KMS-11 (cell line): ENCODE results near the gene SEZ6.

Experiments used
- H2AFZ ChIP-seq: fragments of 200-600 bp; sonication (generic); 2 replicates; pipeline ENCODE4 v1.6.1; 2016; ENCODE audit warnings: antibody characterized with exemption, mixed run types, low read depth
- H3K27ac ChIP-seq: fragments of 200-600 bp; sonication (generic); 2 replicates; pipeline ENCODE4 v1.6.1; 2016; ENCODE audit warnings: mild to moderate bottlenecking, mixed run types
- H3K27me3 ChIP-seq: fragments of 200-600 bp; sonication (generic); 2 replicates; pipeline ENCODE4 v1.6.1; 2017; ENCODE audit warnings: mild to moderate bottlenecking, low read depth, mixed run types, moderate library complexity; ENCODE audit not compliant: insufficient read depth
- H3K36me3 ChIP-seq: fragments of 200-600 bp; sonication (generic); 2 replicates; pipeline ENCODE4 v1.6.1; 2017; ENCODE audit warnings: mild to moderate bottlenecking, mixed run types; ENCODE audit not compliant: insufficient read depth
- H3K4me1 ChIP-seq: fragments of 200-600 bp; sonication (generic); 2 replicates; pipeline ENCODE4 v1.6.1; 2016; ENCODE audit warnings: mild to moderate bottlenecking, low read depth, mixed run types; ENCODE audit not compliant: poor library complexity, severe bottlenecking
- H3K4me2 ChIP-seq: fragments of 200-600 bp; sonication (generic); 2 replicates; pipeline ENCODE4 v1.7.0; 2016; ENCODE audit warnings: mild to moderate bottlenecking, mixed run types
- H3K4me3 ChIP-seq: fragments of 200-600 bp; sonication (generic); IDR thresholded peaks from 2 replicates; pipeline ENCODE4 v1.6.1; 2017; ENCODE audit warnings: low read depth, low read length, mixed read lengths; ENCODE audit not compliant: insufficient read depth
- H3K79me2 ChIP-seq: fragments of 200-600 bp; sonication (generic); 2 replicates; pipeline ENCODE4 v1.6.1; 2016; ENCODE audit warnings: low read depth, mixed run types; ENCODE audit not compliant: insufficient read depth
- H3K9ac ChIP-seq: fragments of 200-600 bp; sonication (generic); 2 replicates; pipeline ENCODE4 v1.6.1; 2016; ENCODE audit warnings: mild to moderate bottlenecking, mixed run types
- H4K20me1 ChIP-seq: fragments of 200-600 bp; sonication (generic); 2 replicates; pipeline ENCODE4 v1.6.1; 2016; ENCODE audit warnings: mild to moderate bottlenecking, mixed run types; ENCODE audit not compliant: insufficient read depth
- CTCF ChIP-seq: fragments of 200-600 bp; sonication (generic); conservative IDR thresholded peaks from 2 replicates; pipeline ENCODE4 v1.6.1; 2017; ENCODE audit warnings: low read depth, mild to moderate bottlenecking, antibody characterized with exemption, low read length, moderate library complexity, mixed read lengths

Gene SEZ6

GRCh38 chr17:29010586-29010985 lies 4.8 kb upstream of the SEZ6 start:
- H3K79me2 ChIP-seq = no peaks in the 10 kb centered on the region
- H2AFZ ChIP-seq = no peak overlapping the region
- H3K4me2 ChIP-seq = no peak overlapping the region
- no peak for TF ChIP-seq CTCF
- no peak overlapping the region for H3K9ac ChIP-seq
- H3K4me1 ChIP-seq = no peaks in the 10 kb centered on the region
- H3K27ac ChIP-seq = no peak overlapping the region
- H3K36me3 ChIP-seq = no peaks in the 10 kb centered on the region
- H3K27me3 ChIP-seq = peaks cover 59% of the 10 kb centered on the region; the same call in 1 of the 2 replicates
- no peaks in the 10 kb centered on the region for H4K20me1 ChIP-seq
- H3K4me3 ChIP-seq = no peak overlapping the region

- no peak overlapping the region for H3K4me3 ChIP-seq
- no peak for TF ChIP-seq CTCF
- H3K9ac ChIP-seq = no peak overlapping the region
- no peaks in the 10 kb centered on the region for H4K20me1 ChIP-seq
- no peaks in the 10 kb centered on the region for H3K36me3 ChIP-seq
- H3K27ac ChIP-seq = no peak overlapping the region
- H3K27me3 ChIP-seq = peaks cover 58% of the 10 kb centered on the region; the same call in 1 of the 2 replicates
- H3K4me1 ChIP-seq = no peaks in the 10 kb centered on the region
- H2AFZ ChIP-seq = no peak overlapping the region
- no peaks in the 10 kb centered on the region for H3K79me2 ChIP-seq
- H3K4me2 ChIP-seq = no peak overlapping the region
These were observed 4.3 kb upstream of the SEZ6 start for GRCh38 chr17:29010129-29010528.

- no peaks in the 10 kb centered on the region for H3K4me1 ChIP-seq
- TF ChIP-seq CTCF = no peak
- no peak overlapping the region for H2AFZ ChIP-seq
- H3K27me3 ChIP-seq = peaks cover 59% of the 10 kb centered on the region
- no peaks in the 10 kb centered on the region for H3K36me3 ChIP-seq
- no peak overlapping the region for H3K4me3 ChIP-seq
- H4K20me1 ChIP-seq = no peaks in the 10 kb centered on the region
- no peak overlapping the region for H3K9ac ChIP-seq
- no peaks in the 10 kb centered on the region for H3K79me2 ChIP-seq
- H3K4me2 ChIP-seq = no peak overlapping the region
- no peak overlapping the region for H3K27ac ChIP-seq
These were observed 2.8 kb upstream of the SEZ6 start for GRCh38 chr17:29008591-29008990.

GRCh38 chr17:29007860-29008455 lies 2.1 kb upstream of the SEZ6 start:
- Histone ChIP-seq H3K79me2 (no peaks in the 10 kb centered on the region), H3K4me2 (no peak overlapping the region), H3K27me3 (peaks cover 66% of the 10 kb centered on the region), H3K4me3 (no peak overlapping the region), H2AFZ (no peak overlapping the region), H3K36me3 (no peaks in the 10 kb centered on the region), H4K20me1 (no peaks in the 10 kb centered on the region), H3K27ac (no peak overlapping the region), H3K4me1 (no peaks in the 10 kb centered on the region), H3K9ac (no peak overlapping the region)
- no peak for TF ChIP-seq CTCF
